GM19099 (cell line): ENCODE data around the gene NPS.

Experiments used
- POLR2A ChIP-seq: IDR thresholded peaks from 3 replicates; pipeline ENCODE4 v1.6.1; 2011; ENCODE audit warnings: low read depth; ENCODE audit not compliant: insufficient read length; ENCODE audit errors: extremely low read depth

Gene NPS

GRCh38 chr10:127578259-127578960, 29.3 kb downstream of the NPS start:
- no peak for TF ChIP-seq POLR2A

GRCh38 chr10:127578961-127579305, 29.8 kb downstream of the NPS start:
- no peak for TF ChIP-seq POLR2A

GRCh38 chr10:127579640-127580039, 30.5 kb downstream of the NPS start:
- TF ChIP-seq POLR2A, result no peak

GRCh38 chr10:127580822-127581221, 31.7 kb downstream of the NPS start:
- TF ChIP-seq POLR2A, result no peak

GRCh38 chr10:127585519-127586023, 36.5 kb downstream of the NPS start:
- TF ChIP-seq POLR2A, result no peak

- TF ChIP-seq POLR2A, result no peak
These were observed 38.7 kb downstream of the NPS start for GRCh38 chr10:127587668-127588365.

- TF ChIP-seq POLR2A, result no peak
These were observed 43.5 kb downstream of the NPS start for GRCh38 chr10:127592586-127592985.

GRCh38 chr10:127600479-127600878, 51.4 kb downstream of the NPS start:
- no peak for TF ChIP-seq POLR2A
